T47D (cell line): ENCODE results near the gene ZNF385C.

Experiments used
- DNase-seq, 2 experiments: peaks; one replicate each; pipeline versions ENCODE4 v3.0.0 to v3.0.0-alpha.2; 2011 to 2012; ENCODE audit warnings: low read depth in 1 of 2, low spot score in 1 of 2
- JUND ChIP-seq: IDR thresholded peaks from 2 replicates; pipeline ENCODE4 v1.6.1; 2012; ENCODE audit warnings: low read depth
- in situ Hi-C: cut with HindIII; loops from 2 replicates; pipeline ENCODE4 v1.10.0; 2016; ENCODE audit warnings: low sequenced_read_pairs, low pct_unique_long_range_greater_than_20kb

The ZNF385C gene

DNA sequence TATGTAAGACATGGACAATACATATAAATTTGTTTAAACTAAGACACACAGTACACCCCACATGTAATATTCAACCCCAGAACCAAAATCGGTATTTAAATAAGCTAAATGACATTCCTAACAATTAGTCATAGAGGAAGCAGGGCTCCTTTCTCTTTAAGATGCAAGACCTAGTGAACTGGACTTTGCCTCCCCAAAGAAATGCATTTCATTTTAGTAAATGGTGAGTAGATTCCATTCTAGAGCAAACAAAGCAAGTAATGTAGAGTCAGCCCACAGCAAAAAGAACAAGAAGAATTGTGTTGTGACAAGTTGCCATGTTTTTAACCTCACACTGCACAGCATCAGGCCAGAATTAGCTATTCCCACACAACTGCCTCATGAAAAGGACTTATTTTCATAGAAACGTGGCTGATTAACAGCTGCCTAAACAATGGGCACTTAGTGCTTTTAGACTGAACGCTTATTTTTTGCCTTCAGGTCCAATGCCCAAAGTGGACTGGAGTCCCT is 95.4 kb downstream of the ZNF385C start:
- TF ChIP-seq JUND = no peak
- in situ Hi-C loops = no loop called here
- no peak for DNase-seq

DNA sequence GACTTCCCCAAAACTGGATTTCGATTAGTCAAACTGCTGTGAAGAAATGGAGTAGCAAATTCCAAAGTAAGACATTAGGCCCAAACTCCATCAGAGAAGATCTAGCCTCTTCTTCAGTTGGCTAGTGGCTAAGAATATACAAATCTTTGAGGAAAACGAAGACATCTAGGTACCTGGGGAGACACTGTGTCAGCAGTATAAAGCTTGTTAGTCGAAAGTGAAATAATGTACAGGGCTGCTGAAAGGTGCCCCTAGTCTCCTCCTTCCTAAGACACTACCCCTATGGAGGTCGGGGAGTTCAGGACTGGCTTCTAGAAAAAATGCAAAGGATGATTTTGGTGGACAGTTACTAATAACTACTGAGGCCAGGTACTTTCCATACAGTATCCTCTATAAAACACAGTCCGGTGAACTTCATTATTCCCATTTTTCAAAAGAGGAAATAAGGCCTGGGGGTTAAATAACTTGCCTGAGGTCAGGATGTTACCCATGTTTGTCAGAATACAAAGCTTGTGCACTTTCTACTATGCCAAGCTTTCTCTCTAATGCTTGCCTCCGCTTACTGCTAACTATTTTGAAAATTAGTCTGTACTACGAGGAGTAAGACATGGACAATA is 96.0 kb downstream of the ZNF385C start:
- DNase-seq = no peak
- in situ Hi-C loops = no loop called here
- no peak for TF ChIP-seq JUND

DNA sequence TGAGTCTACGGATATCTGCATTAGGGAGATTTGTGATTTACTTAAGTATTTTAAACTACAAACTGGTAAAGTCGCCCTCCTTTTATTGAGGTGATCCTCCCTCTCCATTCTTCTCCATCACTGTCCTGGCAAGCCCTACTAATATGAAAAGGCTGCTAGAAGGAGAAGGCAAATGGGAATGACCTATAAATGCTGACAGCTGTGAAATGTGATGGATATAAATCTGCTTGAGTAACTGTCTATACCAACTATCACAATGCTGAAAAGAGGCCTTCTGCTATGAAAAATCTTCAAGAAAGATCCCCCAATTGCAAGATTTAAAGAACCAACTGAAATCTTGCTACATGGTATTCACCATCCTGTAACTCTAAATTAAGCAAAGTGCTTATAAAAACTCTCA is 96.5 kb downstream of the ZNF385C start:
- DNase-seq = no peak
- no peak for TF ChIP-seq JUND
- in situ Hi-C loops = no loop called here

DNA sequence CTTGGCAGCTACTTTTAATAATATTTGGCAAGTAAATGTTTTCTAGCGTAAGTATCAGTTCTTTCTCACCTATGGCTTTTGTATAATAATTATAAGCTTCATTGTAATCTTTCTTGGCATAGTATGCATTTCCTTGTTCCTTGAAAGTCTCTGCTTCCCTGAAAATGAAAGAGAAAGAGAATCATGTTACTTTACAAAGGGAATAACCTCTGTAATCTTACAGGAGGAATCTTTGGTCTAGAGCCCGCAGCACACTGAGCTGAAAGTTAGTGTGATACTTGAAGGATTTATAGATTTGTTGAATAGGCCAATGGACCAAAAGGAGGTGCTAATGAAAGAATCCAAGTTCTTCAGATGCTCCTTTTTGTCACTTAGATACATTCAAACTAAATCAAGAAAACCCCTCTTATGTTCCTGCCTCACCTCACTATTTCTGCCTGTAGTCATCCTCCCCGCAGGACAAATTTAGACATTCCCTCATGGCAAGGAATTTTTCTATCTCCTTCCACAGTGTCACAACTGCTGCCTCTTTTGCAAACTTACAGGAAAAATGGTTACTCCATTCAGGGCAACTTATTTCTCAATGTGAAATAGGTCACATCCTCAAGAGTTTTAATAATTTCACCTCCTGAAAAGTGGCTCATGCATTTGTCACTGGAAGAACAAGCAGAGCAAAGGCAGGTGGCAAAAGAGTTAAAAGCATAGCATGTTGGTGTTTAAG is 97.7 kb downstream of the ZNF385C start:
- in situ Hi-C loops = no loop called here
- TF ChIP-seq JUND = no peak
- no peak for DNase-seq

DNA sequence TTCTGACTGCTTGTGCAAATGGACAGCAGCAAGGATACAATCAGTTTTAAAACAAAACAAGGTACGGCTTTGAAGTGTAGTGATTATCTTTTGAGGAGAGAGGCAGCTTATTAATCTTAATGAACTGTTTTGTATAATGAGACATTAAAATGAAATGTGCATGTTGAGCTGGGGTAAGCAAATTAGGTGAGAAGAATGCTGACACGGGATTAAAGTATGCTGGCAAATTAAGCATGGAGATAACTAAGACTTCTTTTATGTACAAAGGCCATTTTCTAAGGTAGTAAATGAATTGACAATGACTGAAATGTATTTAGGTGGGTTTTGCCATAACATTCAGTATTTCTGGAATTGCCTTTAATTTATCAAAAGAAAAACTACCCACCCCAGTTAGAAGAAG is 99.8 kb downstream of the ZNF385C start:
- no peak for TF ChIP-seq JUND
- in situ Hi-C loops = no loop called here
- DNase-seq = no peak

DNA sequence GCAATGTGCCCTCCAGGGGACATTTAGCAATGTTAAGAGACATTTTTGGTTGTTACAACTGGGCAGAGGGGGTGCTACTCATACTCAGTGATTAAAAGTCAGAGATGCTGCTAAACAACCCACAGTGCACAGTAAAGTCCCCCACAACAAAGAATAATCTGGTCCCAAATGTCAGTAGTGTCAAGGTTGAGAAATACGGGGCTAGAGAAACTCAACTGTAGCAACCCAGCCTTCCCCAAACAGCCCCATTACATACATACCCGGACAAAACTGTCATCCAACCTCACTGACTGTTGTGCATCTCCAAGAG is 101.5 kb downstream of the ZNF385C start:
- no peak for TF ChIP-seq JUND
- in situ Hi-C loops = no loop called here
- no peak for DNase-seq

DNA sequence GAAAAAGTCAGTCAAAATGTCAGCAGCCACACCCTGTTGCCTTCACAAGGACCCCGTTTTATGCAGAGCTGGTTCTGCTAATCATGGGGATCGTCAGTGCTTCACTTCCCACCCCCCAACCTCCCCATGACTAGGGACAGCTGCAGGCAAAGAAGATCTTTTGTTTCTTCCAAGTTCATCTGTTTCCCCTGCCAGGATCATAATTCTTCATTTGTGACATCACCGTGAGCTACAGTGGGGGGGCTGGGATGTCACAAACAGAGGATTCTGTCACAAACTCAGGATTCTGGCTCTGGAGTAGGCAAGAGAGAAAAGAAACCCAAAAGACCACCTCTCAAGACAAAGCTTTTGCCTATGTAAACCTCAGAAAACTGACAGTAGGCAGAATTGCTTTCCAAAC is 105.7 kb downstream of the ZNF385C start:
- in situ Hi-C loops = no loop called here
- DNase-seq = no peak
- TF ChIP-seq JUND = no peak

DNA sequence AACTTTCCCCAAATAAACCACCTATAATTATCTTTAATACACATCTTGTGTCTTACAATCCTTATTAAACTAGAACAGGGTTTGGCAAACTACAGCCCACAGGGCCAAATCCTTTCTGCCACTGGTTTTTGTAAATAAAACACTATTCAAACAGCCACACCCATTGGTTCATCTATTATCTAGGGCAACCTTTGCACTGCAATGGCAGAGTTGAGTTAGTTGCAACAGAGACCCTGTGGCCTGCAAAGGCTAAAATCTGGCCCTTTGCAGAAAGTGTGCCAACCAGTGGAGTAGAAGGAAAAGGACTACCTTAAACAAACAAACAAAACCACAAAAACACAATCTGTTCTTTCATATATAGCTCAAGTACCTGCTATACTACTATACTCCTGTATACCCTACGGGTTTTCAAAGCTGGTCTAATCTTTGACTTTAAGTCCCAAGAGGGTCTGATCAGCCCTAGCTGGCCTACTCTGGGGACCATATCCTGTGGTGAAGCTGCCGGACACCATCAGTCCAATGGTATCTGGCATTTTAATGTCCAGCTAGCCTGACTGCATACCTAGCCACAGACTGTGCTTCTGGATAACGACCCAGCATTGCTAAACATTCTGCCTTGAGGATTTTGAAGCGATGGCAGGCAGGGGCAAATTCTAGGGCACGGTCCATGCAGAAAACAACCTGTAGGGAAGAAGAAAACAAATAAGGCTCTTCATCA is 108.4 kb downstream of the ZNF385C start:
- in situ Hi-C loops = no loop called here
- TF ChIP-seq JUND = no peak
- no peak for DNase-seq

DNA sequence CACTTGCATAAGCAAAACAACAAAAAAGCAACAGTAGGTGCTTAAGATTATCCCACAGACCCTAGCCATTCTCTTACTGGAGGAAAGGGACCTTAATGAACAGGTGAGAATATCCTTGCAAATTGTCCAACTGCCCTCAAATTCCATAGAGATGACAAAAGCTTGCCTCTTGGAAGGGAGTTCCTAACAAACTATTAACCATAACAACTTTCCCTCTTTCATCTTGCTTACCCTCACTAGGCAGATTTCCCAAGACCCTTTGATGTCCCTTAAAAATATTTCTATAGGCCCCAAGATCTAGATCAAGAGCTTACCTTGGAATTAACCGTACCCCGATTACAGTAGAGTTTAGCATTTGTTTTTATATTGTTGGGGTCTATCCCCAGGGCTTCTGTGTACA is 109.9 kb downstream of the ZNF385C start:
- in situ Hi-C loops = no loop called here
- DNase-seq = no peak
- no peak for TF ChIP-seq JUND

DNA sequence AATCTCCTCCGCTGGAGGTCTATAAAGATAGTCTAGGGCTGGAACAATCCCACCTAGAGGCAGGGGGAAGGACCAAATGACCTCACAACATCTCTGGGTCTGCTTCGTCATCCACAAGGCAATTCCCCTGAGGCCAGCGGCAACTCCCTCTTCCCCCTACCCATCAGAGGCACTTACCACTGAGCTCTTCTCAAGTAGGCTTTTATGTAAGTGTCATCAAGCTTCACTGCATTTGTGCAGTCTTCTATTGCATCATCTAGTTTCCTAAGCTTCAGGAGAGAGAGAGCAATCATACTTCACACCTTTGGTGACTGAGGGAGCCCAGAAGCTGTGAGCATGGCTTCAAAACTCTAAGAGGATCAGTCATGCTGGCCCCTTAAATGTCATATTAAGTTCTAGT is 110.6 kb downstream of the ZNF385C start:
- TF ChIP-seq JUND = no peak

DNA sequence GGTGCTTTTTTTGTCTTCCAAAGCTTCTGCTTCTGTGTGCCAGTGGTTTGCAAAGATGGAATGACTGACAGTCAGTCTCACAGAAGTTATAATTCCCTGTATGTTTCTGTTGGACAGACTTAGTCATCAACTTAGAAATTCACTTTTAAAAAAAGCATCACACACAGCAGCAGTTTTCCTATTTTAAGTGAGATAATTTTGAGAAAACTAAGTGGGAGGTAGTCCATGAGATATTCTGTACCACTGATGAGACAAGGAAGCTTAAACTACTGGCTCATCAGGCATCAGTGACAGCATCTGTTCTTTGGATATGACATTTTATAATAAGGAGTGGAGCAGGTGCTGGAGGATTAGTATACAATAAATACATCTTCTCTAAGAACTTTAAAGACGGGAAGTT is 111.6 kb downstream of the ZNF385C start:
- DNase-seq = no peak
- in situ Hi-C loops = no loop called here
- no peak for TF ChIP-seq JUND

More for the DNA sequence above, 110.6 kb downstream of the ZNF385C start:
- DNase-seq = no peak
- in situ Hi-C loops = no loop called here

DNA sequence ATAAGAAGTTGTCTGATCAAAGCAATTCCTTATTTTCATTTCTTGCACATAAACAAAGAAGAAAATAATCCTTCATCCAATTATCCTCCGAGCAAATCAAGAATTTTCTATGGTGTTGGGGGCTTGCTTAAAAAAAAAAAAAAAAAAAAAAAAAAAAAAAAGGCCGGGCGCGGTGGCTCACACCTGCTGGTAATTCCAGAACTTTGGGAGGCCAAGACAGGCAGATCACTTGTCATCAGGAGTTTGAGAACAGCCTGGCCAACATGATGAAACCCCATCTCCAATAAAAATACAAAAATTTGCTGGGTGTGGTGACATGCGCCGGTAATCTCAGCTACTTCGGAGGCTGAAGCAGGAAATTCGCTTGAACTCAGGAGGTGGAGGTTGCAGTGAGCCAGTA is 112.4 kb downstream of the ZNF385C start:
- no peak for TF ChIP-seq JUND
- in situ Hi-C loops = no loop called here
- DNase-seq = no peak

DNA sequence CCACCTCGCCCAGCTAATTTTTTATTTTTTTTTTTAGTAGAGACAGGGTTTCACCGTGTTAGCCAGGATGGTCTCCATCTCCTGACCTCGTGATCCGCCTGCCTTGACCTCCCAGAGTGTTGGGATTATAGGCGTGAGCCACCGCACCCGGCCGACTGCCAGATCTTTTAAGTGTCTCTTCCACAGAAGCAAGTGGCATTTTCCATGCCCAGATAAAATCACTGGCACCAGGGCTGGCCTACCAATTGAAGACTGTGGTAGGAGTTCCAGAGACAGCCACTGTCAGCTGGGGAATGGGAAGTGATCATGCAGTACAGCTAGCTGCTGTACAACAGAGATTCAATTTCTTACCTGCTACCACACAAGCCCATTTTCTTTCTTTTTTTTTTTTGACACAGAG is 113.8 kb downstream of the ZNF385C start:
- no peak for TF ChIP-seq JUND
- DNase-seq = no peak
- in situ Hi-C loops = no loop called here
